CMK (cell line): Measurements from ENCODE around the gene TCF7.
A peak's percentile ranks its signal among the peaks of the same experiment; 100 is the strongest.
"Not testable (repeated sequence)": the region's sequence is repeated elsewhere in the genome, so short reads cannot be mapped to it uniquely, and the experiment has no call there.

Experiments
- DNase-seq: peaks from one replicate; pipeline ENCODE4 v3.0.0-alpha.2; 2010; ENCODE audit warnings: low read depth

Gene TCF7

GRCh38 chr5:134145041-134145757, 30.7 kb downstream of the TCF7 start:
- no peak for DNase-seq

- DNase-seq = peak; percentile 41
Measured at GRCh38 chr5:134145779-134146581, 31.5 kb downstream of the TCF7 start.

GRCh38 chr5:134146651-134147518, 32.4 kb downstream of the TCF7 start:
- DNase-seq = no peak

GRCh38 chr5:134148316-134148715, 33.8 kb downstream of the TCF7 start:
- no peak for DNase-seq

- no peak for DNase-seq
Measured at GRCh38 chr5:134148986-134149539, 34.6 kb downstream of the TCF7 start.

GRCh38 chr5:134149571-134150303, 35.3 kb downstream of the TCF7 start:
- no peak for DNase-seq

- no peak for DNase-seq
Measured at GRCh38 chr5:134151723-134152122, 37.2 kb downstream of the TCF7 start.

GRCh38 chr5:134152173-134152832, 37.8 kb downstream of the TCF7 start:
- DNase-seq = not testable (repeated sequence)

- DNase-seq = no peak
Measured at GRCh38 chr5:134153241-134153640, 38.8 kb downstream of the TCF7 start.

GRCh38 chr5:134153657-134154056, 39.2 kb downstream of the TCF7 start:
- DNase-seq = no peak

- no peak for DNase-seq
Measured at GRCh38 chr5:134161513-134162395, 47.3 kb downstream of the TCF7 start.

- no peak for DNase-seq
Measured at GRCh38 chr5:134162592-134162991, 48.1 kb downstream of the TCF7 start.

- no peak for DNase-seq
Measured at GRCh38 chr5:134171972-134172371, 57.5 kb downstream of the TCF7 start.

GRCh38 chr5:134174841-134175839, 60.7 kb downstream of the TCF7 start:
- no peak for DNase-seq

GRCh38 chr5:134175921-134176510, 61.5 kb downstream of the TCF7 start:
- no peak for DNase-seq

- DNase-seq = peak; percentile 59
Measured at GRCh38 chr5:134176511-134177368, 62.3 kb downstream of the TCF7 start, which contains the start of gene SKP1. SKP1 (minus strand) TSS chr5:134176950; CDS start chr5:134174022, 2,928 bp downstream.
